Neural progenitor cell (in vitro differentiated cells): ENCODE measurements around the gene ADM2. TPM values are rescaled to one million over a fixed set of nuclear protein-coding genes. Genes with fewer than 3 reads are reported as not detected.

Experiments
- DNase-seq: peaks from one replicate; pipeline ENCODE4 v3.0.0-alpha.2; 2016; ENCODE audit warnings: low spot score
- H2AFZ ChIP-seq: fragments of 200-600 bp; sonication (generic); replicated peaks from 2 replicates; pipeline ENCODE4 v1.6.1; 2016; ENCODE audit warnings: antibody characterized with exemption
- H3F3A ChIP-seq: fragments of 200-600 bp; sonication (generic); 2 replicates; pipeline ENCODE4 v1.6.1; 2016; ENCODE audit warnings: antibody characterized with exemption, low read depth
- H3K27ac ChIP-seq: fragments of 200-600 bp; sonication (generic); 2 replicates; pipeline ENCODE4 v1.5.1; 2016; ENCODE audit warnings: mild to moderate bottlenecking
- H3K27me3 ChIP-seq: fragments of 200-600 bp; sonication (generic); 2 replicates; pipeline ENCODE4 v1.6.1; 2016; ENCODE audit warnings: mild to moderate bottlenecking, moderate library complexity
- H3K36me3 ChIP-seq: fragments of 200-600 bp; sonication (generic); 2 replicates; pipeline ENCODE4 v1.5.1; 2016
- H3K4me1 ChIP-seq: fragments of 200-600 bp; sonication (generic); 2 replicates; pipeline ENCODE4 v1.6.1; 2016; ENCODE audit warnings: mixed run types
- H3K4me2 ChIP-seq: fragments of 200-600 bp; sonication (generic); 2 replicates; pipeline ENCODE4 v1.6.1; 2016
- H3K4me3 ChIP-seq: fragments of 200-600 bp; sonication (generic); 2 replicates; pipeline ENCODE4 v1.5.1; 2016
- H3K79me2 ChIP-seq: fragments of 200-600 bp; sonication (generic); 2 replicates; pipeline ENCODE4 v1.6.1; 2016; ENCODE audit warnings: low read depth
- H3K9ac ChIP-seq: fragments of 200-600 bp; sonication (generic); 2 replicates; pipeline ENCODE4 v1.6.1; 2016
- H3K9me3 ChIP-seq: fragments of 200-600 bp; sonication (generic); 2 replicates; pipeline ENCODE4 v1.5.1; 2016; ENCODE audit warnings: low read depth
- H4K20me1 ChIP-seq: fragments of 200-600 bp; sonication (generic); 2 replicates; pipeline ENCODE4 v1.6.1; 2016; ENCODE audit warnings: low read depth
- H3K27ac Mint-ChIP-seq: 3 replicates; pipeline ENCODE4 v1.8.0; 2021; ENCODE audit warnings: mixed read lengths
- H3K27me3 Mint-ChIP-seq: 2 replicates; pipeline ENCODE4 v1.8.0; 2022; ENCODE audit warnings: low read depth, mild to moderate bottlenecking, inconsistent platforms, moderate library complexity, mixed read lengths; ENCODE audit not compliant: insufficient read depth
- H3K36me3 Mint-ChIP-seq: 3 replicates; pipeline ENCODE4 v1.8.0; 2021; ENCODE audit warnings: mixed read lengths
- H3K4me1 Mint-ChIP-seq: 3 replicates; pipeline ENCODE4 v1.8.0; 2021; ENCODE audit warnings: mixed read lengths
- H3K4me3 Mint-ChIP-seq: 3 replicates; pipeline ENCODE4 v1.8.0; 2021; ENCODE audit warnings: mild to moderate bottlenecking, moderate library complexity, mixed read lengths
- H3K9me3 Mint-ChIP-seq: 3 replicates; pipeline ENCODE4 v1.8.0; 2020; ENCODE audit warnings: mixed read lengths
- EZH2 ChIP-seq: fragments of 200-600 bp; sonication (generic); IDR thresholded peaks from 2 replicates; pipeline ENCODE4 v1.6.1; 2017; ENCODE audit warnings: antibody characterized with exemption, mild to moderate bottlenecking, moderate library complexity
- EZH2phosphoT487 ChIP-seq: fragments of 200-600 bp; sonication (generic); IDR thresholded peaks from 2 replicates; pipeline ENCODE4 v1.6.1; 2017; ENCODE audit warnings: antibody characterized with exemption
- total RNA-seq: library from RNA; depleted of rRNA; stranded (reverse); fragments of >200 nt; gene quantifications from 2 replicates; pipeline ENCODE4 v1.2.3, GENCODE V29; 2015; ENCODE audit warnings: low replicate concordance
- TF ChIP-seq, protein P1 (sequence below): fragments of 200-600 bp; sonication (generic); IDR thresholded peaks from 2 replicates; pipeline ENCODE4 v1.5.1; 2017; ENCODE audit warnings: antibody characterized with exemption, mild to moderate bottlenecking

The ADM2 gene
- total RNA-seq, 1 donor from 2014 or later = 0.13 TPM

DNA sequence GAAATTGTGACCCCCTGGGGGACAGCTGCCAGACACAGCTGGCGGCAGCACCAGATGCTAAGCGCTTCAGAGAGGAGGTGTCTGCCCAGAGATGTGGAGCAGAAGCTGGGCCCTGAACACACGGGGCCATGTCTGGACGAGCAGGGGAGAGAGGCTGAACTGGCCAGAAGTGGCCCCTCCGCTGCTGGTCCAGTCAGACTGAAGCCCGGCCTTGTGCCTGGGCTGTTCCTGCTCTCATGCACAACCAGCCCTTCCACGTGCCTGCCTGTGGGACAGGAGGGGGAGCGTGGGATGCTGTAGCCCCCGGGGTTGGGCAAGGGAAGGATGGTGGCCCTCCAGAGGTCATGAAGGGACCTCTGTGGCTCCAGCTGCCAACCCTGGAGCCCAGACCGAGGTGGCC, 1.8 kb downstream of the ADM2 start:
- Histone ChIP-seq H3F3A (peaks cover 3% of the 10 kb centered on the region), H3K36me3 (no peaks in the 10 kb centered on the region), H3K4me1 (no peaks in the 10 kb centered on the region), H3K9me3 (no peaks in the 10 kb centered on the region), H2AFZ (no peak overlapping the region), H3K79me2 (no peaks in the 10 kb centered on the region), H4K20me1 (no peaks in the 10 kb centered on the region), H3K4me2 (no peak overlapping the region), H3K27me3 (peaks cover 37% of the 10 kb centered on the region), H3K4me3 (no peak overlapping the region), H3K27ac (no peak overlapping the region), H3K9ac (no peak overlapping the region)
- H3K4me3 Mint-ChIP-seq = no peak overlapping the region
- H3K4me1 Mint-ChIP-seq = peaks cover 2% of the 10 kb centered on the region
- H3K27ac Mint-ChIP-seq = no peak overlapping the region
- DNase-seq = no peak
- peaks cover 33% of the 10 kb centered on the region for H3K27me3 Mint-ChIP-seq
- no peaks in the 10 kb centered on the region for H3K36me3 Mint-ChIP-seq
- H3K9me3 Mint-ChIP-seq = peaks cover 2% of the 10 kb centered on the region
- TF ChIP-seq EZH2 = no peak
- TF ChIP-seq, protein P1, sequence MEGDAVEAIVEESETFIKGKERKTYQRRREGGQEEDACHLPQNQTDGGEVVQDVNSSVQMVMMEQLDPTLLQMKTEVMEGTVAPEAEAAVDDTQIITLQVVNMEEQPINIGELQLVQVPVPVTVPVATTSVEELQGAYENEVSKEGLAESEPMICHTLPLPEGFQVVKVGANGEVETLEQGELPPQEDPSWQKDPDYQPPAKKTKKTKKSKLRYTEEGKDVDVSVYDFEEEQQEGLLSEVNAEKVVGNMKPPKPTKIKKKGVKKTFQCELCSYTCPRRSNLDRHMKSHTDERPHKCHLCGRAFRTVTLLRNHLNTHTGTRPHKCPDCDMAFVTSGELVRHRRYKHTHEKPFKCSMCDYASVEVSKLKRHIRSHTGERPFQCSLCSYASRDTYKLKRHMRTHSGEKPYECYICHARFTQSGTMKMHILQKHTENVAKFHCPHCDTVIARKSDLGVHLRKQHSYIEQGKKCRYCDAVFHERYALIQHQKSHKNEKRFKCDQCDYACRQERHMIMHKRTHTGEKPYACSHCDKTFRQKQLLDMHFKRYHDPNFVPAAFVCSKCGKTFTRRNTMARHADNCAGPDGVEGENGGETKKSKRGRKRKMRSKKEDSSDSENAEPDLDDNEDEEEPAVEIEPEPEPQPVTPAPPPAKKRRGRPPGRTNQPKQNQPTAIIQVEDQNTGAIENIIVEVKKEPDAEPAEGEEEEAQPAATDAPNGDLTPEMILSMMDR = no peak
- TF ChIP-seq EZH2phosphoT487 = no peak

DNA sequence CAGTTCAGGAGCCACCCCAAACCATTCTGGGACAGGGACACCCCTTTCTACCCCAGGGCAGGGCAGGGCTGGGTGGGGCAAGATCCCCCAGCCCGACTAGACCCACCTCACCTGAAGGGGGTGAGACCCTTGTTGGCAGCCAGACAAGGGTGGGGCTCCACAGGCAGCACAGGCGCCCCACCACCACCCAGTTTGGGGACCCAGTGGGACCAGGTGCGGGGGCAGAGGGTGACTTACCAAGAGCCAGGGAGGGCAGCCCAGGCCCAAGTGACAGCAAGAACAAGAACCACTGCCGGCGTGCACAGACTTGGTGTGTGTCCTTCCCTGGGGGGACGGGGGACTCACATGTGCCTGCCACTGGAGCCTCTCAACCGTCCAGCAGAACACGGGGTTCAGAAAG, 2.2 kb downstream of the ADM2 start:
- H3F3A ChIP-seq = peaks cover 3% of the 10 kb centered on the region
- Mint-ChIP-seq H3K4me1 (peaks cover 2% of the 10 kb centered on the region), H3K36me3 (no peaks in the 10 kb centered on the region), H3K27ac (no peak overlapping the region), H3K4me3 (no peak overlapping the region), H3K9me3 (peaks cover 2% of the 10 kb centered on the region), H3K27me3 (peaks cover 31% of the 10 kb centered on the region)
- no peak overlapping the region for H3K9ac ChIP-seq
- H3K79me2 ChIP-seq = no peaks in the 10 kb centered on the region
- no peak overlapping the region for H3K4me2 ChIP-seq
- H3K9me3 ChIP-seq = no peaks in the 10 kb centered on the region
- no peaks in the 10 kb centered on the region for H4K20me1 ChIP-seq
- no peak overlapping the region for H3K4me3 ChIP-seq
- H3K4me1 ChIP-seq = no peaks in the 10 kb centered on the region
- peaks cover 36% of the 10 kb centered on the region for H3K27me3 ChIP-seq
- H2AFZ ChIP-seq = no peak overlapping the region
- H3K27ac ChIP-seq = no peak overlapping the region
- no peak for DNase-seq
- H3K36me3 ChIP-seq = no peaks in the 10 kb centered on the region
- TF ChIP-seq EZH2 (no peak), EZH2phosphoT487 (no peak)
- TF ChIP-seq, protein P1 = no peak

DNA sequence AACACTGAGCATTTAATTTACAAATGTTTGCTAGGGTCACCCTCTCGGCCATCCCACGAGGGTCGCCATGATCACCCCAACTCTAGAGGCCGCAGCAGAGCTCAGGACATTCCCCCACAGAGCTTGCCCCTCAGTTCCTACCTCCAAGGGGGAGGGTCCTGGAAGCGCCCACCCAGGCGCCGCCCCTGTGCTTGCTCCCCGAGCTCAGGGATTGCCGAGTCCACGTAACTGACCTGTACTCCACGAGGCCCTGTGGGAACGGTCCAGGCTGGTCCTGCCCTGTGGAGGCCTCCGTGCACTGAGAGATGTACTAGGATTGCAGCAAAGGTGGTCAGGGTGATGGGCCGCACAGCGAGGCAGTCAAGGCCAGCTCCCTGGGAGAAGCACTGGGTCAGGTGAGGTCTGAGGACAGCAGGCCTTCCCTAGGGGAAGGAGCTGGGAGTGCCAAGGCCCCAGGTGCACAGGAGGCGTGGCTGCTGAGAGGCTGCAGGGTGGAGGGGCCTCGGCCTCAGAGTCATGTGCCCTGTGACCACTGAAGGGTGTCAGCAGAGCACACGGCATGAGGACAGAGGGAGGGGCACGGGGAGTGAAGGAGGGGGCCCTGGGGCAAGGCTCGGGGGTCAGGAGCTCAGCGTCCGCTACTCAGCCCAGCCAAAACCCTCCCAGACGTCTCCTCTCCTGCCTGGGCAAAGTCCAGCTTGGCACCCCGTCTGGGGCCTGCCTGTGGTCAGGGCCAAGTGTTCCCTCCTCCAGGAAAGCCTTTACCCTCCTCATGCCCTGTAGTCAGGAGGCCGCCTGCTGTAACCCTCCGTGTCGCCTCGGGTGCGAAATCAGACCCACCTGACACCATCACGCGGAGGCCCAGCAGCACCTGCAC, 2.9 kb downstream of the ADM2 start:
- no peak overlapping the region for H3K4me3 Mint-ChIP-seq
- Histone ChIP-seq H3K27me3 (peaks cover 30% of the 10 kb centered on the region), H3K9me3 (no peaks in the 10 kb centered on the region), H3K4me1 (no peaks in the 10 kb centered on the region), H3K9ac (no peak overlapping the region), H3F3A (peaks cover 3% of the 10 kb centered on the region), H3K4me3 (no peak overlapping the region), H3K27ac (no peak overlapping the region), H3K79me2 (no peaks in the 10 kb centered on the region), H4K20me1 (no peaks in the 10 kb centered on the region), H2AFZ (no peak overlapping the region), H3K36me3 (no peaks in the 10 kb centered on the region), H3K4me2 (no peak overlapping the region)
- TF ChIP-seq EZH2 (no peak), EZH2phosphoT487 (no peak)
- TF ChIP-seq, protein P1 = no peak
- peaks cover 2% of the 10 kb centered on the region for H3K4me1 Mint-ChIP-seq
- peaks cover 2% of the 10 kb centered on the region for H3K9me3 Mint-ChIP-seq
- no peak for DNase-seq
- no peaks in the 10 kb centered on the region for H3K36me3 Mint-ChIP-seq
- H3K27me3 Mint-ChIP-seq = peaks cover 24% of the 10 kb centered on the region
- peak overlapping the region; percentile 88 for H3K27ac Mint-ChIP-seq
